Aorta (tissue), 5 donors: ENCODE measurements around the gene SUSD6. TPM values are rescaled to one million over a fixed set of nuclear protein-coding genes. Genes with fewer than 3 reads are reported as not detected.
A peak's percentile ranks its signal among the peaks of the same experiment; 100 is the strongest.

Experiments used
- ATAC-seq: fragments of 200-7000 bp; cut with Tn5 transposase; one replicate; pipeline ENCODE4 v1.9.1; 2022; ENCODE audit warnings: moderate library complexity; ENCODE audit not compliant: low FRiP score
- DNase-seq, 2 donors: peaks; one replicate each; pipeline ENCODE4 v3.0.0-alpha.2; 2020
- H3K27ac ChIP-seq, 2 donors: one replicate each; pipeline ENCODE4 v1.5.1; 2013; ENCODE audit warnings: low read length in 2 of 2, mild to moderate bottlenecking in 2 of 2, moderate library complexity in 2 of 2, control low read depth in 1 of 2, inconsistent platforms in 1 of 2, low read depth in 1 of 2
- H3K27me3 ChIP-seq, 2 donors: one replicate each; pipeline ENCODE4 v1.6.1; 2013; ENCODE audit warnings: control low read depth in 1 of 2, low read length in 1 of 2, mild to moderate bottlenecking in 1 of 2, moderate library complexity in 1 of 2; ENCODE audit not compliant: insufficient read depth in 2 of 2, control insufficient read depth in 1 of 2
- H3K36me3 ChIP-seq, 2 donors: one replicate each; pipeline ENCODE4 v1.6.1; 2013; ENCODE audit warnings: control low read depth in 1 of 2, low read length in 1 of 2, mild to moderate bottlenecking in 1 of 2; ENCODE audit not compliant: insufficient read depth in 2 of 2, control insufficient read depth in 1 of 2
- H3K4me1 ChIP-seq, 2 donors: one replicate each; pipeline ENCODE4 v1.6.1; 2013; ENCODE audit warnings: low read length in 2 of 2, control low read depth in 1 of 2, mild to moderate bottlenecking in 1 of 2, moderate library complexity in 1 of 2; ENCODE audit not compliant: insufficient read depth in 2 of 2, control insufficient read depth in 1 of 2
- H3K4me3 ChIP-seq, 2 donors: one replicate each; pipeline ENCODE4 v1.5.1; 2013; ENCODE audit warnings: low read length in 2 of 2, control low read depth in 1 of 2, mild to moderate bottlenecking in 1 of 2
- H3K9me3 ChIP-seq: one replicate; pipeline ENCODE4 v1.6.1; 2013; ENCODE audit warnings: mild to moderate bottlenecking, low read length; ENCODE audit not compliant: control insufficient read depth
- WGBS, 2 donors: extraction: QIAGEN DNeasy Blood & Tissue Kit; methylation state at CpG; one replicate each; pipeline ENCODE4 v1.1.7; 2013; 5-methylcytosine and 5-hydroxymethylcytosine counted together
- intact Hi-C, 2 donors: fragments of 100-400 bp; cut with DNase I; formaldehyde crosslinking; loops; one replicate each; pipeline versions ENCODE4 v1.14.2 to v1.15.0; 2022
- polyA plus RNA-seq, 2 donors: library from polyadenylated mRNA; stranded (reverse); fragments of 200-250 nt; gene quantifications; one replicate each; pipeline ENCODE4 v1.2.3, GENCODE V29; 2013
- total RNA-seq, 2 donors: library from RNA; stranded (reverse); fragmentation: NEBNext Ultra II Directional; extraction: Animal tissue kit (Norgen Biotek cat#: 25700); gene quantifications; one replicate each; pipeline ENCODE4 v1.2.1, GENCODE V29; 2021
- donor health status: healthy with polysubstance abuse.
- donor health status: Bipolar disorder and iron deficiency.
- donor health status: DM: no; HTN: no; CAD: no.
- donor health status: DM: no; HTN: no; CAD: no.
- donor health status: DM: yes; HTN: yes; CAD: no.

Gene SUSD6
- total and polyA plus RNA-seq, 4 donors: 7.4 to 59.9 (median 33.7) TPM

DNA sequence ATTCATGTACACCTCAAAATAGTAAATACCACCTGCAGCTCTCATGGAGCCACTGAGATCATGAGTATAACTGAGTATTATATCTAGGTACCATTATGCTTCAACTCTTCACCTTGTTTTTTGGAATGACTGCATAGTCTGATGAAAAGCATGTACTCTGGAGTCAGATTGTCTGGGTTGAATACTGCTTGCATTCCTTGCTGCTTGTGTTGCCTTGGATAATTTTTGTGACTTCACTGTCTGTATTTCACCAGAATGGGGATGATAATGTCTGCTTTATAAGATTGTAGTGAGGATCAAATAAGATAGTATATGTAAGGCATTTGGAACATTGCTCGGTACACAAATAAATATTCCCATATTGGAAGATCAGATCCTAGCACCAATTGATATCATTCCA lies 54.2 kb downstream of the SUSD6 start:
- no peak for ATAC-seq
- intact Hi-C loops: loop anchor here in 1 of 2 donors (5.0 kb wide), 1 partner anchor 53 kb away; the partner anchor contains the start of gene SUSD6

DNA sequence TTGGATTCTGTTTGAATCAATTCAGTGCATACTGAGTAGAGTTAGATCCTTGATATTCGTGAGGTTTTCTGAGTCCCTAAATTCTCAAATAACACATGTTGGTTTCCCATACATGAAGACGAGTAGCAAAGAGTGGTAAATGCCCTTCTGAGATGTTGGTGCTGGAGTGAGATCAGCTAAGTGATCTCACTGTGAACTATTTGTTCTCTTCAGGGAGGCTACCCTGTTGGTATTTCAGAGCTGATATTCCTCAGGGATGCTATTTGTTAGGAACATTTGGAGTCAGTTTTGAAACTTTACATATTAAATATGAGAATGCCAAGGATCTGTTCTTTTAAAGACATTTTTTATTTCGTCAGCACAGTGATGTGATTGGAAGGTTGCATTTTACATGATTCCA lies 54.7 kb downstream of the SUSD6 start:
- Histone ChIP-seq H3K4me1 (peaks cover 2 to 39% of the 10 kb centered on the region in 2 donors), H3K9me3 (no peaks in the 10 kb centered on the region), H3K4me3 (no peak overlapping the region), H3K36me3 (no peaks in the 10 kb centered on the region), H3K27ac (peak overlapping the region; percentile 63 to 86), H3K27me3 (no peaks in the 10 kb centered on the region)
- ATAC-seq (no peak), DNase-seq (no peak)
- intact Hi-C loops: loop anchor here in 1 of 2 donors (5.0 kb wide), 1 partner anchor 54 kb away; the partner anchor contains the start of gene SUSD6
- 8 to 9% methylated on average over 3 of the region's 3 CpGs for WGBS, 2 donors

More for the DNA sequence above, 54.2 kb downstream of the SUSD6 start:
- Histone ChIP-seq H3K27ac (peak overlapping the region; percentile 63 to 86), H3K27me3 (no peaks in the 10 kb centered on the region), H3K9me3 (no peaks in the 10 kb centered on the region), H3K4me1 (peaks cover 4 to 43% of the 10 kb centered on the region in 2 donors), H3K36me3 (no peaks in the 10 kb centered on the region), H3K4me3 (no peak overlapping the region)
- DNase-seq: no peak
- WGBS, 2 donors: 65 to 83% methylated on average over 1 of the region's 1 CpG

DNA sequence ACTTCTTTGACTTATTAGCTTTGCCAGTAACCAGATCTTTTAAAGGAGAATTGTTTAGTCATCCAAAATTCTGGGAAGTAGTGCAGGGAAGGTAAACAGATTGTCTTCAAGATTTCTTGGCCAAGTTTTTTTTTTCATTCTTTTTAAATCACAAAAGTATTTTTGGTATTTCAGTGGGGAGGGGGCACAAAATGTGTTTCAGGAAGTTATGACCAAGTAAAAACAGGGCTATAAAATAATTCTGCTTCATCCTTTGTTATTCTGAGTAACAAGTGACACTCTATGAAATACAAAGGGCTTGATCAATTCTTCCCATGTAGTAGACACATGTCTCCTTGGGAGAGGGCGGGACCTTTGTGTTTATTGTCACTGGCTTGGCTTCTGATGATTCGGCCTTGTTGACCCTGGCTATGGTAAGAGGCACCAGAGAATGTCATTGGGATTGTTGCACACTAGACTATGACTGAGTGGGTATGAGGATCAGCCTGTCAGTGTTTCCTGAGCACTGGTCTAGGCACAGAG lies 55.4 kb downstream of the SUSD6 start:
- H3K9me3 ChIP-seq: no peaks in the 10 kb centered on the region
- H3K4me1 ChIP-seq: peaks cover 2 to 35% of the 10 kb centered on the region in 2 donors
- peak overlapping the region; percentile 60 for H3K27ac ChIP-seq
- intact Hi-C loops: loop anchor here in 1 of 2 donors (5.0 kb wide), 1 partner anchor 54 kb away; the partner anchor contains the start of gene SUSD6
- H3K27me3 ChIP-seq: no peaks in the 10 kb centered on the region
- no peaks in the 10 kb centered on the region for H3K36me3 ChIP-seq
- ATAC-seq (peak; percentile 53), DNase-seq (no peak)
- H3K4me3 ChIP-seq: no peak overlapping the region
- 27 to 37% methylated on average over 2 of the region's 2 CpGs for WGBS, 2 donors

DNA sequence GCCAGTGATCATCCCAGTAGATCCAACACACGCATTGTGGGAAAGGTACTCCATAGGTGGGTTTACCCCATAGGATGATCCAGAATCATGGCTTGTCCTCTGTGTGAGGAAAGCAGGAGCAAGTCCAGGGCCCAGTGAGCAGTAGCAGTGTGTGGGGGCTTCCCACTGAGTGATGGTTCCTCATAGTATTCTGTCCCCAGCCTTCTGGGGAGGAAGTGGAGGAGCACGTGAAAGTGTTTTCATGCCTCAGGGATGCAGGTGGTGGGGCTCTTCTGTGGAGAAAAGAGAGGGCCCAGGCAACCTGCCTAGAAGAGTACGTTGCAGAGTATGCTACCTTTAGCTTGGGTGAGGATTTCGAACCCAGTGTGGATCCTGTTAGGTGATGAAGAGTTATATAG lies 56.5 kb downstream of the SUSD6 start:
- WGBS, 2 donors: 70 to 84% methylated on average over 4 of the region's 4 CpGs
- intact Hi-C loops: loop anchor here in 1 of 2 donors (5.0 kb wide), 1 partner anchor 56 kb away; the partner anchor contains the start of gene SUSD6

DNA sequence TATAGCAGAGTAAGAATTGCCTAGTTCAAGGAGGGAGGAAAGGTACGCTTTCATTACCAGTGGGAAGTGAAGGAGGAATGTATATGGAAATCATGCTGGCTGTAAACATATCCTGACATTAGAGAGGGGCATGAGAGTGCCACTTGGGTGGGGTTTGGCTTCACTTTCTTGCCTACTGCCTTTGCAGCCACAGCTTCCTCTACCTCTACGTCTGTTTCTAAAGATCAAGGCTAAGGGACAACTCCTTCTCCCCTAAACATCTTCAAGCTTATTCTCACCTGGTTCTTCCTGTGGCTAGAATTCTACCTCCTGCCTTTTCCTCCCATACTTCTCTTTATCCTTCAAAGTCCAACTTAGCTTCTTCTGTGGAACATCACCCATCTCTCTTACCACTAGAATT lies 58.0 kb downstream of the SUSD6 start:
- Histone ChIP-seq H3K4me3 (no peak overlapping the region), H3K27me3 (no peaks in the 10 kb centered on the region), H3K9me3 (no peaks in the 10 kb centered on the region), H3K27ac (no peak overlapping the region), H3K36me3 (no peaks in the 10 kb centered on the region), H3K4me1 (peaks cover 3 to 24% of the 10 kb centered on the region in 2 donors)
- WGBS, 2 donors: 96 to 97% methylated on average over 2 of the region's 2 CpGs
- ATAC-seq (no peak), DNase-seq (no peak)
- intact Hi-C loops: loop anchor here in 1 of 2 donors (5.0 kb wide), 1 partner anchor 57 kb away; the partner anchor contains the start of gene SUSD6

More for the DNA sequence above, 56.5 kb downstream of the SUSD6 start:
- Histone ChIP-seq H3K4me3 (no peak overlapping the region), H3K27me3 (no peaks in the 10 kb centered on the region), H3K4me1 (peaks cover 2 to 27% of the 10 kb centered on the region in 2 donors), H3K9me3 (no peaks in the 10 kb centered on the region), H3K36me3 (no peaks in the 10 kb centered on the region), H3K27ac (no peak overlapping the region)
- no peak for DNase-seq
- ATAC-seq: no peak

DNA sequence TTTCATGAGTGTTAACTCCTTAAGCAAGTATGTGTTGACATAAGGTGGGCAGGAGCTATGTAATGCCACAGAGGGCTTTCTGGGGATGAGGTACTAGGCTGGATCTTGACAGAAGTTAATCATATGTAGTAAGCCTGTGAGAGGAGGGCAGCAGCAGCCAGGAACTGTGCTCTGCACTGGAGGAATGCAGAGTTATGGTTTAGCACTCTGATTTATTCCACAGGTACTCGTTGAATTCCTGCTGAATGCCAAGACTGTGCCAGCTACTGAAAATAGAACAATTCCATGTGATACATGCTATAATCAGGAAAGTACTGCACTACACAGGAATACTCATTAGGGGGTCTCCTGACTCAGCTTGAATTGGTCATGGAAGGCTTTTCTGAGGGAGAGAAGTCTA lies 58.7 kb downstream of the SUSD6 start:
- 6 to 13% methylated on average over 1 of the region's 1 CpG for WGBS, 2 donors
- Histone ChIP-seq H3K27me3 (no peaks in the 10 kb centered on the region), H3K4me3 (no peak overlapping the region), H3K27ac (no peak overlapping the region), H3K36me3 (no peaks in the 10 kb centered on the region), H3K9me3 (no peaks in the 10 kb centered on the region), H3K4me1 (peaks cover 7 to 27% of the 10 kb centered on the region in 2 donors)
- DNase-seq (no peak), ATAC-seq (no peak)
- intact Hi-C loops: loop anchor here in 1 of 2 donors (5.0 kb wide), 1 partner anchor 42 kb away; no protein-coding TSS in a partner anchor

DNA sequence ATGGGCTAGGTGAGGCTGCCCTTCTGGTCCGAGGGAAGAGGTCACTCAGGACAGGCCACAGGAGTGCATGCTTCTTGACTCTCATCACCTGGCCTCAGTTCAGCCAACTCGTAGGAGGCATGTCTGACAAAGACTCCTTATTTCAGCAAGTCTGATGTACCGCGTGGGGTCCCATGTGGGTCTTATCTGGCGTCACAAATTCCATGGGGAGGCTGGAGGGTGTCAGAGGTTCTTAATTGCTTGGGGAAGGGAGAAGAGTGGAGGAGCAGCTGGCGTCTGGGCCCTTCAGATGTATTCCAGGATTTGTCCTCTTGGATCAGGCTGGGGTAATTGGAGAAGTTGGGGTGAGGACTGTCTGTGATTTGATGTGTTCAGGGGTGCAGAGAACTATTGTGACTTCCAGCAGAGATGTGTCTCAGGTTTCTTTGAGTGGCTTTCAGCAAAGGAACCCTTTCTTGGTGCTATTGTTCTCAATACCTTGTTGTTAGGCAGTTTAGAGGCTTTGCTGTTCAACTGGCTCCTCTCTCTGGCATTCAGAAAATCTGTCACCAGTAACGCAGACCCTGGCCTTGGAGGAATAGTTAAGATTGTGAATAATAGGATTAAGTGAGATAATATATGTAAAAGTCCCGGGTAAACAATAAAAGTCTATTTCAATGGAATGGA lies 60.1 kb downstream of the SUSD6 start:
- intact Hi-C loops: loop anchor here (2.0 to 5.0 kb wide), 2 partner anchors 41 to 61 kb away; partner anchors contain the start of gene SUSD6 (in 1 of the 2)
- H3K9me3 ChIP-seq: no peaks in the 10 kb centered on the region
- H3K36me3 ChIP-seq: no peaks in the 10 kb centered on the region
- no peak for DNase-seq
- no peaks in the 10 kb centered on the region for H3K27me3 ChIP-seq
- H3K27ac ChIP-seq: no peak overlapping the region
- no peak overlapping the region for H3K4me3 ChIP-seq
- H3K4me1 ChIP-seq: peaks cover 7 to 26% of the 10 kb centered on the region in 2 donors
- 91 to 92% methylated on average over 8 of the region's 8 CpGs for WGBS, 2 donors
- no peak for ATAC-seq

DNA sequence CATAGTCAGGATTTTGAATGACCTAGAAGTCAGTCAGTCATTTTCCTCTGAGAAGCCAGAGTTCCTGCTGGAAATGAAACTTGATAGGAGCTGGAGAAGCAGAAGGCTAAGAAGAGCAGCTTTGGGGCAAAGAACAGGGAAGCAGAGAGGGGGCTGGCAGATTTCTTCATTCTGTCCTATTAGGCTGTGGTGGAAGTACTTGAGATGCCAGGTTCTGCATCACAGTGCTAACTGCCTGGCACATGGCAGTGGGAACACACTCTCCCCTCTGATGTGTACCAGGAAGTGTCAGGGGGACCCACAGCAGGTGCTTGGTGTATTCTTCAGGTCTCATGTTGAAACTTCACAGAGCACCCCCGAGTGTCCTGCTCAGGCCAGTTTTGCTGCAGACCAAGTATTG lies 61.0 kb downstream of the SUSD6 start:
- ATAC-seq (no peak), DNase-seq (no peak)
- Histone ChIP-seq H3K27ac (no peak overlapping the region), H3K9me3 (no peaks in the 10 kb centered on the region), H3K36me3 (no peaks in the 10 kb centered on the region), H3K4me3 (no peak overlapping the region), H3K4me1 (peaks cover 7 to 26% of the 10 kb centered on the region in 2 donors), H3K27me3 (no peaks in the 10 kb centered on the region)
- WGBS, 2 donors: 88 to 90% methylated on average over 1 of the region's 1 CpG
- intact Hi-C loops: loop anchor here (2.0 to 5.0 kb wide), 2 partner anchors 40 to 62 kb away; partner anchors contain the start of gene SUSD6 (in 1 of the 2)
